Peyer's patch (tissue), 4 donors: ENCODE data around the gene TRIM58. TPM values are rescaled to one million over a fixed set of nuclear protein-coding genes. Genes with fewer than 3 reads are reported as not detected.

Experiments
- DNase-seq, 3 donors: peaks; one replicate each; pipeline ENCODE4 v3.0.0-alpha.2; 2017 to 2019
- H3K27ac ChIP-seq, 4 donors: fragments of 200-600 bp; sonication (generic); one replicate each; pipeline ENCODE4 v1.5.1; 2016 to 2019
- H3K27me3 ChIP-seq, 2 donors: fragments of 200-600 bp; sonication (generic); one replicate each; pipeline ENCODE4 v1.5.1; 2019
- H3K36me3 ChIP-seq, 3 donors: fragments of 200-600 bp; sonication (generic); one replicate each; pipeline ENCODE4 v1.5.1; 2016 to 2019
- H3K4me1 ChIP-seq, 4 donors: fragments of 200-600 bp; sonication (generic); one replicate each; pipeline ENCODE4 v1.5.1; 2016 to 2019
- H3K4me3 ChIP-seq, 4 donors: fragments of 200-600 bp; sonication (generic); 1 replicate in 3 of 4; 2 replicates in 1 of 4; pipeline ENCODE4 v1.5.1; 2016 to 2019; ENCODE audit warnings: mild to moderate bottlenecking in 1 of 4
- H3K9me3 ChIP-seq, 4 donors: fragments of 200-600 bp; sonication (generic); one replicate each; pipeline ENCODE4 v1.5.1; 2016 to 2019; ENCODE audit warnings: mild to moderate bottlenecking in 1 of 4
- CTCF ChIP-seq, 6 experiments: fragments of 450-650 bp in 4 of 6; fragments of 200-600 bp in 2 of 6; sonication (generic) in 1 of 6; IDR thresholded peaks; one replicate each; pipeline ENCODE4 v1.5.1; 2017 to 2019; ENCODE audit warnings: antibody characterized with exemption in 6 of 6, mild to moderate bottlenecking in 3 of 6, moderate library complexity in 1 of 6
- POLR2A ChIP-seq, 2 donors: fragments of 450-650 bp; IDR thresholded peaks; one replicate each; pipeline ENCODE4 v1.5.1; 2017; ENCODE audit warnings: antibody characterized with exemption in 2 of 2, mild to moderate bottlenecking in 2 of 2, moderate library complexity in 2 of 2
- total RNA-seq, 4 donors: library from RNA; depleted of rRNA; stranded (reverse); fragments of >200 nt; gene quantifications; one replicate each; pipeline ENCODE4 v1.1.0, GENCODE V29; 2016

Gene TRIM58
- total RNA-seq, 4 donors from 2014 or later, result 7.2 TPM; not detected in 3

- no peak for DNase-seq
- Histone ChIP-seq H3K36me3 (no peaks in the 10 kb centered on the region), H3K9me3 (peaks cover 0 to 3% (median 0%) of the 10 kb centered on the region in 4 donors), H3K4me1 (no peaks in the 10 kb centered on the region), H3K27ac (no peak overlapping the region), H3K27me3 (no peaks in the 10 kb centered on the region), H3K4me3 (no peak overlapping the region)
- no peak for TF ChIP-seq CTCF (IDR thresholded peaks at IDR 0.05)
- TF ChIP-seq POLR2A (IDR thresholded peaks at IDR 0.05), result no peak
These were observed 58.1 kb downstream of the TRIM58 start for GRCh38 chr1:247914941-247915662.

GRCh38 chr1:247919952-247920351, 63.0 kb downstream of the TRIM58 start, which contains the start of gene OR2T8:
TSS of gene OR2T8 (plus strand) at chr1:247920252. CDS start at chr1:247921018, 766 bp downstream.
- no peak within 1 kb of the TSS for H3K27ac ChIP-seq
- H3K36me3 ChIP-seq, result no peaks in the 10 kb centered on the region
- DNase-seq, result no peak
- no peaks in the 10 kb centered on the region for H3K27me3 ChIP-seq
- no peak within 1 kb of the TSS for H3K4me3 ChIP-seq
- TF ChIP-seq POLR2A (IDR thresholded peaks at IDR 0.05), result no peak
- no peak for TF ChIP-seq CTCF (IDR thresholded peaks at IDR 0.05)
- H3K4me1 ChIP-seq, result no peaks in the 10 kb centered on the region
- peaks cover 0 to 3% (median 0%) of the 10 kb centered on the region in 4 donors for H3K9me3 ChIP-seq

- DNase-seq, result no peak
- H3K27me3 ChIP-seq, result no peaks in the 10 kb centered on the region
- TF ChIP-seq POLR2A (IDR thresholded peaks at IDR 0.05) (no peak), CTCF (IDR thresholded peaks at IDR 0.05) (no peak)
These were observed 67.0 kb downstream of the TRIM58 start for GRCh38 chr1:247923941-247924340.

GRCh38 chr1:247924868-247925267, 67.9 kb downstream of the TRIM58 start, which contains the start of gene OR2AJ1:
TSS of gene OR2AJ1 (plus strand) at chr1:247924889. CDS start at chr1:247933769, 8,880 bp downstream.
- no peaks in the 10 kb centered on the region for H3K4me1 ChIP-seq
- H3K4me3 ChIP-seq, result no peak within 1 kb of the TSS
- H3K9me3 ChIP-seq, result no peaks in the 10 kb centered on the region
- H3K27ac ChIP-seq, result no peak within 1 kb of the TSS
- no peaks in the 10 kb centered on the region for H3K36me3 ChIP-seq
- no peak for DNase-seq
- H3K27me3 ChIP-seq, result no peaks in the 10 kb centered on the region
- TF ChIP-seq POLR2A (IDR thresholded peaks at IDR 0.05), result no peak

More at GRCh38 chr1:247923941-247924340, 67.0 kb downstream of the TRIM58 start:
- Histone ChIP-seq H3K27ac (no peak overlapping the region), H3K4me1 (no peaks in the 10 kb centered on the region), H3K4me3 (no peak overlapping the region), H3K9me3 (no peaks in the 10 kb centered on the region), H3K36me3 (no peaks in the 10 kb centered on the region)

Other genes starting within 250 kb of the TRIM58 start
- gene OR13G1, start 177.4 kb upstream of the TRIM58 start, total RNA-seq, result not detected
- gene OR6F1, start 140.5 kb upstream of the TRIM58 start, total RNA-seq, result not detected
- not detected for gene OR14K1, start 118.6 kb upstream of the TRIM58 start, total RNA-seq
- not detected for gene OR14A2, start 109.0 kb upstream of the TRIM58 start, total RNA-seq
- gene OR1C1, start 96.6 kb upstream of the TRIM58 start, total RNA-seq, result not detected
- gene OR14A16, start 33.1 kb upstream of the TRIM58 start, total RNA-seq, result not detected
- gene OR11L1, start 15.3 kb upstream of the TRIM58 start, total RNA-seq, result not detected
- 1 to 10 TPM in 1 of 4 donors, not detected in 3; 2.5 TPM for gene OR2W3, start 38.4 kb downstream of the TRIM58 start, total RNA-seq
- gene OR2T8, start 63.1 kb downstream of the TRIM58 start, total RNA-seq, result not detected
- not detected for gene OR2AJ1, start 67.7 kb downstream of the TRIM58 start, total RNA-seq
- not detected for gene OR2L8, start 91.7 kb downstream of the TRIM58 start, total RNA-seq
- not detected for gene OR2AK2, start 108.0 kb downstream of the TRIM58 start, total RNA-seq
- under 1 TPM in 1 of 4 donors, not detected in 3; 0.40 TPM for gene OR2L5, start 156.5 kb downstream of the TRIM58 start, total RNA-seq
- under 1 TPM in 1 of 4 donors, not detected in 3; 0.13 TPM for gene OR2L2, start 172.9 kb downstream of the TRIM58 start, total RNA-seq
- gene OR2L3, start 189.6 kb downstream of the TRIM58 start, total RNA-seq, result not detected
- not detected for gene OR2L13, start 238.0 kb downstream of the TRIM58 start, total RNA-seq